Measurements from ENCODE around the gene NFKBIZ.
"Not testable (repeated sequence)": the region's sequence is repeated elsewhere in the genome, so short reads cannot be mapped to it uniquely, and the experiment has no call there.

Gene NFKBIZ

GRCh38 chr3:101851850-101852714 is 2.8 kb downstream of the NFKBIZ start:
- DNase-seq: no peak

DNA sequence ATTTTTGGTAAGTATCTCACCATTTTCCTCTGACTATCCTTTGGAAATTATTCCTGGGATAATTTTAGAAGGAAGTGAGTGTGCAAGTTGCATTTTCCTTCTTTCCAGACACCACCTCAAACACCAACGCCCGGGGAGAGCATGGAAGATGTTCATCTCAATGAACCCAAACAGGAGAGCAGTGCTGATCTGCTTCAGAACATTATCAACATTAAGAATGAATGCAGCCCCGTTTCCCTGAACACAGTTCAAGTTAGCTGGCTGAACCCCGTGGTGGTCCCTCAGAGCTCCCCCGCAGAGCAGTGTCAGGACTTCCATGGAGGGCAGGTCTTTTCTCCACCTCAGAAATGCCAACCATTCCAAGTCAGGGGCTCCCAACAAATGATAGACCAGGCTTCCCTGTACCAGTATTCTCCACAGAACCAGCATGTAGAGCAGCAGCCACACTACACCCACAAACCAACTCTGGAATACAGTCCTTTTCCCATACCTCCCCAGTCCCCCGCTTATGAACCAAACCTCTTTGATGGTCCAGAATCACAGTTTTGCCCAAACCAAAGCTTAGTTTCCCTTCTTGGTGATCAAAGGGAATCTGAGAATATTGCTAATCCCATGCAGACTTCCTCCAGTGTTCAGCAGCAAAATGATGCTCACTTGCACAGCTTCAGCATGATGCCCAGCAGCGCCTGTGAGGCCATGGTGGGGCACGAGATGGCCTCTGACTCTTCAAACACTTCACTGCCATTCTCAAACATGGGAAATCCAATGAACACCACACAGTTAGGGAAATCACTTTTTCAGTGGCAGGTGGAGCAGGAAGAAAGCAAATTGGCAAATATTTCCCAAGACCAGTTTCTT is 3.9 kb downstream of the NFKBIZ start:
- DNase-seq: no peak

GRCh38 chr3:101853982-101854381 is 4.7 kb downstream of the NFKBIZ start:
- DNase-seq: no peak

- DNase-seq: no peak
These were observed 5.4 kb downstream of the NFKBIZ start for GRCh38 chr3:101854608-101855304.

- DNase-seq: no peak
These were observed 8.0 kb downstream of the NFKBIZ start for GRCh38 chr3:101857301-101857741.

DNA sequence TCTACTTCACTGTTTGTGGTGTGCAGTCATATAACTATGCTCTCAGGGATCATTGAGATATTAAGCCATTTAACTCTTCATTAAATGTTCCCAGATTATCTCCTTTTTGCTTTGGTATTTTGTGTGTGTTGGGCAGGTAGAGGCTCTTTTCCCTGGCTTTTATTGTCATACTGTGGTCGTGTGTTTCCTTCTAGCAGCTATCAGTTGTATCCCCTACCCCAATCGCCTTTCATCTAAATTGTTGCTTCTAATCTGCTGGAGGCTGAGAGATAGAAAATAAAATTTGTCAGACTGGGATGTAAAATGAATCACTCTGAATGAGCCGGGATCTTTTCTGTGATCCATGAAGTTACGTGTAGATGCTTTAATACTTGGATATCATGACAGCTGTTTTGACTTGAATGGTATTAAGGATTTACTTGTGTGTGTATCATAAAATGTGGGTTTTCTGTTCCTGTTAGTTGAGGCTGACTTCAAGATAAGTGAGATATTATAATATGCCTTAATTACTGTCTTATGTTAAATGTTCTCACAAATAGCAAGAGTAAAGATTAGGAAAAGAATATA is 9.2 kb downstream of the NFKBIZ start:
- no peak for DNase-seq

DNA sequence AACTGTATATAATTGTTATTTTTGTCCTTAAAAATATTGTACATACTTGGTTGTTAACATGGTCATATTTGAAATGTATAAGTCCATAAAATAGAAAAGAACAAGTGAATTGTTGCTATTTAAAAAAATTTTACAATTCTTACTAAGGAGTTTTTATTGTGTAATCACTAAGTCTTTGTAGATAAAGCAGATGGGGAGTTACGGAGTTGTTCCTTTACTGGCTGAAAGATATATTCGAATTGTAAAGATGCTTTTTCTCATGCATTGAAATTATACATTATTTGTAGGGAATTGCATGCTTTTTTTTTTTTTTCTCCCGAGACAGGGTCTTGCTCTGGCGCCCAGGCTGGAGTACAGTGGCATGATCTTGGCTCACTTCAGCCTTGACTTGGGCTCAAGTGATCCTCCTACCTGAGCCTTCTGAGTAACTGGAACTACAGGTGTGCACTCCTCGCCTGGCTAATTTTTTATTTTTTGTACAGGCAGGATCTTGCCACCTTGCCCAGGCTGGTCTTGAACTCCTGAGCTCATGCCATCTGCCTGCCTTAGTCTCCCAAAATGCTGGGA is 10.7 kb downstream of the NFKBIZ start:
- DNase-seq: no peak

GRCh38 chr3:101861212-101861788 is 12.0 kb downstream of the NFKBIZ start:
- DNase-seq: no peak

- no peak for DNase-seq
These were observed 12.6 kb downstream of the NFKBIZ start for GRCh38 chr3:101861789-101862415.

GRCh38 chr3:101862416-101863165 is 13.3 kb downstream of the NFKBIZ start:
- no peak for DNase-seq

GRCh38 chr3:101864926-101865325 is 15.6 kb downstream of the NFKBIZ start:
- DNase-seq: not testable (repeated sequence)

DNA sequence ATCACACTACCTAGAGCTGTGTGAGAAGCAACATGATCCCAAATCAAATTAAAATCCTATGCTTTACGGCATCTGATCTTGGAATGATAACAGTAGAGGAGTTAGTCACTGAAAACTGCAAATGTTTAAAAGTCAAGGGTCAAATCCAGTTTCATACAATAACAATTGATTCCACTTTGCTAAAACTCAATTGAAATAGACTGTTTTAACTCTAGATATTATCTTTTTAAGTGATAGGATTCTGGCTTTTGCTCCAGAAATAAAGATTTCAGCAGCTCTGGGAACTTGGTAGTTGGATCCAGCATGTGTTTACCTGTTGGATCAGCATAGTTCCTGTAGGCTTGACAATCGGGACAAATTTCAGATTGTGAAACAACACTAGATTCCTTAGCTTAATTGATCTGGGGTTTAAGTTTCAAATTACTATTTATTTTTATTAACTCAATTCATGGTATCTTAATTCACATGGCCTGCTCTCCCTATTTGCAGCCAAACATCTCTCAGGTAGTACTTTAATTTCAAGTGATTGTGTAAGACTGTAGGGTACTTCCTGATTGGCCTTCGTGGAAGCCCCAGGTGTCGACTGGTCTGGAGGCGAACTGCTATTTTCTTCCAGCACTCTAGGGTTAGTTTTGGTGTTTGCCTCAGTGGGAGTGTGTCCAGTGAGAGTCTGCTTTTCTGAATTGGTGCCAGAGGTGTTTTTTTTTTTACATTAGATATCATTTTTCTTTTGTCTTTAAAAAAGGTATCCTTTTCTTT is 16.6 kb downstream of the NFKBIZ start:
- DNase-seq: no peak

GRCh38 chr3:101867511-101867910 is 18.2 kb downstream of the NFKBIZ start:
- DNase-seq: no peak

GRCh38 chr3:101867996-101868395 is 18.7 kb downstream of the NFKBIZ start:
- no peak for DNase-seq

DNA sequence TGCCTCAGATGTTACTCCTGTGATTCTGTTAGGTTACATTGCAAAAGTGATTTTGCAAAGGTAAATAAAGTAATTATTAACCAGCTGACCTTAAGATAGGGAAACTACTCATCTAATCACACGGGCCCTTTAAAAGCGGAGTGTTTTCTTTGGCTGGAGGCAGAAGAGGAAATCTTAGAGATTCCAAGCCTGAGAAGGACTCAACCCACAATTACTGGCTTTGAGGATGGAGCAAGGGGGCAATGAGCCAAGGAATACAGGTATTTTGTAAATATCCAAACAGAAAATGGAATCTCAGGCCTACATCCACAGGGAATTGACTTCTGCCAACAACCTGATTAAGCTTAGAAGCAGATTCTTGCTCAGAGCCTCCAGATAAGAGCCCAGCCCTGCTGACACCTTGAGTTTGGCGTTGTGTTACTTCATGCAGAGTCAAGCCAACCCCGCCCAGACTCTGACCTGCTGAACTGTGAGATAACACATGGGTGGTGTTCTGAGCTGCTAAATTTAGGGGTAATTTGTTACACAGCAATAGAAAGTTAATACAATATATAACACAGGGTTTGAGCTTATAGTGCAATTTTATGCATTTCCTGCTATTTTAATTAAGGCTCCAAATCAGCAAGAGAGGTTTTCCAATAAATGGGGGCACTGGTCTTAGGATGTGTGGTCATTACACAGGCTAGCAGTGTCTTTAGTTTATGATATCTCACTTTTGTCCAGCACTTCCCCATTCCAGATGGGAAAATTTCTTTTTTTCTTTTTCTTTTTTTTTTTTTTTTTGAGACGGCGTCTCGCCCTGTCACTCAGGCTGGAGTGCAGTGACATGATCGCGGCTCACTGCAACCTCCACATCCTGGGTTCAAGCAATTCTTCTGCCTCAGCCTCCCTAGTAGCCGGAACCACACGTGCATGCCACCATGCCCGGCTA is 19.5 kb downstream of the NFKBIZ start:
- DNase-seq: no peak

GRCh38 chr3:101870138-101870537 is 20.8 kb downstream of the NFKBIZ start:
- DNase-seq: no peak

GRCh38 chr3:101873619-101874018 is 24.3 kb downstream of the NFKBIZ start:
- no peak for DNase-seq

DNA sequence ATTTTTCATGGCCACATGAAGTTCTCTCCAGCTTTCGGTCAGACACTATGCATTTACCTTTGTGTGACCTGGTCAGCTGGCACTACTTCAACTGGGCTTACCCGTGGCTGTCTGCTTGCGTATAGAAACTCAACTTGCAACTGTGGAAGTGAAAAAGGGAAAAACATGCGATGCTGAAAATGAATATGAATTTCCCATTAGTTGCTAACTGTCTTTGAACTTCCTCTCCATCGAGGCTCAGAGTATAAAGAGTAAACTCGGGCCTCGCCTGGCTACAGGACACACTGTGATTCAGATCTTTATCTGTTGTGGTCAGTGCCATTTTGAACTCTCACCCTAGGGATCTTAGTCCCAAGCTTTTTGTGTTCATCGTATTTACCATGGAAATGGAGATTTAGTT is 26.8 kb downstream of the NFKBIZ start:
- DNase-seq: no peak

DNA sequence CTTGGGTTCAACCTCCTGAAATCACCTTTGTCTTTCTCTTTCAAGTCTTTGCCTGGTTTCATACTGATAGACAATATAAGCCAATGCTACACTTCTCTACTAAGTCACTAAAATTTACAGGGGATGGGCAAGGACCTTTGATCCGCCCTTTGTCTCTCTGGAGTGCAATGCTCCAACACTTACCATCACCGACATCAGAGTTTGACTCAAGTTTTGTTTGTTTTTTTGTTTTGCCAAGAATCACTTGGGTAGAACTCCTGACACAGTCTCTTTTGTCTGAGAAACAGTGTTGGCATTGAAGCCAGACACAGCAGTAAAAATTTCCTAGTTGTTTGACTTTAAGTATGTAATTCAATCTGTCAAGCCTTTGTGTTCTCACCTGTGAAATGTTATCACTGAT is 29.3 kb downstream of the NFKBIZ start:
- no peak for DNase-seq

All from hippocampal formation (tissue), 2 donors.